K562 treated with DMSO at 1 percent for 48 hours (cell line): ENCODE results near the gene CAVIN4. TPM values are rescaled to one million over a fixed set of nuclear protein-coding genes. Genes with fewer than 3 reads are reported as not detected.

ENCODE experiments used
- total RNA-seq: library from RNA; unstranded; fragments of 300-600 nt; gene quantifications from 2 replicates; pipeline ENCODE4 v1.2.3, GENCODE V29; 2022; ENCODE audit warnings: low replicate concordance; ENCODE audit errors: extremely low read depth

Gene CAVIN4, protein sequence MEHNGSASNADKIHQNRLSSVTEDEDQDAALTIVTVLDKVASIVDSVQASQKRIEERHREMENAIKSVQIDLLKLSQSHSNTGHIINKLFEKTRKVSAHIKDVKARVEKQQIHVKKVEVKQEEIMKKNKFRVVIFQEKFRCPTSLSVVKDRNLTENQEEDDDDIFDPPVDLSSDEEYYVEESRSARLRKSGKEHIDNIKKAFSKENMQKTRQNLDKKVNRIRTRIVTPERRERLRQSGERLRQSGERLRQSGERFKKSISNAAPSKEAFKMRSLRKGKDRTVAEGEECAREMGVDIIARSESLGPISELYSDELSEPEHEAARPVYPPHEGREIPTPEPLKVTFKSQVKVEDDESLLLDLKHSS
- total RNA-seq, result not detected in 2 replicates

DNA sequence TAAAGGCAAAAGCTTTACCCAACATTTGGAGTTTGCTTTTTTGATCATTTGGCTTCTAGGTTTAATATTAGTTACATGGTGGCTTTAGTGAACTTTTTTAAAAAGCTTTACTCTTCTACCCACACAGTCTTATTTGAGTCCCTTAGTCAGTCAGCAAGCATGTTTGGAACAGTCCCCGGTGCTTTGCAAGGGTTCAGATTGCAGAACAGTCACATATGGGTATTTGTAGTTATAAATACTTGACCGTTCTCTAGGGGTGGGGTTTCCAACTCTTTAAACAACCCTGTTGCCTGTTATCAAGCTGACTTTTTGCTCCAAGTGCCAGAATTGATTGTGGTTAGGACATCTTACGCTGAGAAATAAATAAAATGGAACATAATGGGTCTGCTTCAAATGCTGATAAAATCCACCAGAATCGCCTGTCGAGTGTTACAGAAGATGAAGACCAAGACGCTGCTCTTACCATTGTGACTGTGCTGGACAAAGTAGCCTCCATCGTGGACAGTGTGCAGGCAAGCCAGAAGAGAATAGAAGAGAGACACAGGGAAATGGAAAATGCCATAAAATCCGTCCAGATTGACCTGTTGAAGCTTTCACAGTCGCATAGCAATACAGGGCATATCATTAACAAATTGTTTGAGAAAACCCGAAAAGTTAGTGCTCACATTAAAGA, at the start of gene CAVIN4:
CAVIN4 (plus strand) TSS at position 304 of the 673 bp plus-strand sequence; CDS start at position 369, 65 bp downstream.

Other genes starting within 250 kb of the CAVIN4 start
- gene TEX10, start 225.1 kb upstream of the CAVIN4 start, total RNA-seq, result not detected in 2 replicates
- gene MSANTD3, start 150.9 kb upstream of the CAVIN4 start, total RNA-seq, result not detected in 2 replicates
- gene TMEFF1, start 104.9 kb upstream of the CAVIN4 start, total RNA-seq, result not detected in 2 replicates